Measurements from ENCODE around the gene ASAP2. TPM values are rescaled to one million over a fixed set of nuclear protein-coding genes. Genes with fewer than 3 reads are reported as not detected.

ASAP2 gene
- total RNA-seq, 1 experiment from 2014 or later = 25.2 TPM

DNA sequence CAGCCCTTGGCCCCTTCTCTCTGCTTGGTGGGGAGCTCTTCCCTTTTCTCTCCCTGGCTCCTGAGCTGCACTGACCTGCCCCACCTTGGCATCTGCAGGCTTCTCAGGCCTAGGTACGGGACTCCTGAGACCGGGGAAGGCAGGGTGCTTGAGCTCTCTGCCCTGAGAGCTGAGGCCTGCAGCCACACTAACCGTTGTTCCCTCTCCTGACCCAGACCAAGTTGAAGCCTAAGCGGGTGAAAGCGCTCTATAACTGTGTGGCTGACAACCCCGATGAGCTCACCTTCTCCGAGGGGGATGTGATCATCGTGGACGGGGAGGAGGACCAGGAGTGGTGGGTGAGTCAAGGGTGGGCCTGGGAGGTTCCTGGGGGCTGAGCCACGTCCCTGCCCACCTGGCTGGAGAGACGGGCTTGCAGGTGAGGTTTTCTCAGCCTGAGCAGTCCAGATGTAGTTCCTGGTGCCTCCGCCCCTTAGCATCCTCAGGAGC lies 194.5 kb downstream of the ASAP2 start:
- intact Hi-C loops (cut with micrococcal nuclease) = no loop called here
- TF ChIP-seq EZH2phosphoT487 (IDR thresholded peaks at IDR 0.05; ENCODE audit: borderline replicate concordance, low read length) = no peak
- H3K4me3 ChIP-seq (ENCODE audit: low read length) = no peak overlapping the region
- H3K9ac ChIP-seq (ENCODE audit: low read length) = no peak overlapping the region
- no peak overlapping the region for H3K27ac ChIP-seq (ENCODE audit: low read length)
- no TSS peak for BruUV-seq (replicated peaks)
- ATAC-seq (no peak), DNase-seq (no peak)
- no peaks in the 10 kb centered on the region for H3K9me2 ChIP-seq (replicated peaks; ENCODE audit: low read length)
- H3K4me2 ChIP-seq (ENCODE audit: low read length) = no peak overlapping the region
- no peaks in the 10 kb centered on the region for H3K9me3 ChIP-seq (ENCODE audit: low read length)
- no peak overlapping the region for H2AFZ ChIP-seq (ENCODE audit: low read length)
- no peaks in the 10 kb centered on the region for H3K27me3 ChIP-seq (ENCODE audit: low read length)
- H3K79me2 ChIP-seq (ENCODE audit: low read length) = no peaks in the 10 kb centered on the region
- ChIA-PET CTCF (no interaction called here), POLR2A (ENCODE audit: unreplicated experiment) (no interaction called here)
- no peaks in the 10 kb centered on the region for H3F3A ChIP-seq (ENCODE audit: low read length, unreplicated experiment)
- peaks cover 24% of the 10 kb centered on the region for H3K36me3 ChIP-seq (ENCODE audit: low read depth, low read length)
- 0 out of 2 replicates have a peak, but pooled peaks cover 4% of the 10 kb centered on the region for H4K20me1 ChIP-seq (ENCODE audit: low read length)
- H3K4me1 ChIP-seq (ENCODE audit: insufficient read depth, low read length) = peaks cover 7% of the 10 kb centered on the region

DNA sequence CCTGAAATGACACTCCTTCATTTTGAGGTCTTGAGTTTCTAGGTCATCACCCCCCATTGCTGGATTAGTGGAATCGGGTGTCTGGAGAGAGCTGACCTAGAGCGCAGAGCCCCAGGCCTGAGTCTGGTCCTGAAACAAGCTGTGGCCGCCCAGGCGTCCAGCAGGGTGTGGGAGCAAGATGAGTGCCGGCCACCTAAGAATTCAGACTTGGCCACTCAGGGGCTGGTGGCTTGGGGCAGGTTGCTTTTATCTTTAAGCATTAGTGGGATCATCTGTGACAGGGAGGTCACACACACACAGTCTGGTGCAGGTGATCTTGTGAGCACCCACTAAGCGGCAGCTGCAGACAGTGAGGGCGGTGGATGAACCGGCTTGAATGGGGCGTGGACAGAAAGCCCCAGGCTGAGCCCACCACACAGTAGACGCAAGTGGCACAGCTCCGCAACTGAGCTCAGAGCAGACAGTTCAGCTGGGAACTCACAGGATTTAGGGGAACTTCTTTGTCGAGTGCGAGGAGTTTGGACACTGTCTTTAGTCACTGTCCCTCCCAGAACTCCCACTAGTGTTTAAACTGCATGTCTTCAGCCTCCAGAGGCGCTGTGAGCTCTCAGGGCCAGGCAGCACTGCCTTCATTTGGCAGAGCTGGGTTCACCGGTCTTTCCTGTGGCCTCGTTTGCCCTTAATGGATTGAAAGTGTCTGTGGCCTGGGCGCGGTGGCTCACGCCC lies 195.2 kb downstream of the ASAP2 start:
- ATAC-seq = no peak
- Histone ChIP-seq H3F3A (ENCODE audit: low read length, unreplicated experiment) (no peaks in the 10 kb centered on the region), H2AFZ (ENCODE audit: low read length) (no peak overlapping the region), H3K9ac (ENCODE audit: low read length) (no peak overlapping the region), H3K4me2 (ENCODE audit: low read length) (no peak overlapping the region), H3K4me3 (ENCODE audit: low read length) (no peak overlapping the region), H3K27me3 (ENCODE audit: low read length) (no peaks in the 10 kb centered on the region), H3K79me2 (ENCODE audit: low read length) (no peaks in the 10 kb centered on the region), H3K36me3 (ENCODE audit: low read depth, low read length) (peaks cover 28% of the 10 kb centered on the region), H3K9me3 (ENCODE audit: low read length) (no peaks in the 10 kb centered on the region), H4K20me1 (ENCODE audit: low read length) (0 out of 2 replicates have a peak, but pooled peaks cover 4% of the 10 kb centered on the region), H3K9me2 (replicated peaks; ENCODE audit: low read length) (no peaks in the 10 kb centered on the region), H3K4me1 (ENCODE audit: insufficient read depth, low read length) (peaks cover 7% of the 10 kb centered on the region), H3K27ac (ENCODE audit: low read length) (no peak overlapping the region)
- intact Hi-C loops (cut with micrococcal nuclease) = no loop called here
- no peak for TF ChIP-seq EZH2 (IDR thresholded peaks at IDR 0.05; ENCODE audit: low read length, unreplicated experiment)
- TF ChIP-seq EZH2phosphoT487 (IDR thresholded peaks at IDR 0.05; ENCODE audit: borderline replicate concordance, low read length) = no peak
- TF ChIP-seq, protein P1, sequence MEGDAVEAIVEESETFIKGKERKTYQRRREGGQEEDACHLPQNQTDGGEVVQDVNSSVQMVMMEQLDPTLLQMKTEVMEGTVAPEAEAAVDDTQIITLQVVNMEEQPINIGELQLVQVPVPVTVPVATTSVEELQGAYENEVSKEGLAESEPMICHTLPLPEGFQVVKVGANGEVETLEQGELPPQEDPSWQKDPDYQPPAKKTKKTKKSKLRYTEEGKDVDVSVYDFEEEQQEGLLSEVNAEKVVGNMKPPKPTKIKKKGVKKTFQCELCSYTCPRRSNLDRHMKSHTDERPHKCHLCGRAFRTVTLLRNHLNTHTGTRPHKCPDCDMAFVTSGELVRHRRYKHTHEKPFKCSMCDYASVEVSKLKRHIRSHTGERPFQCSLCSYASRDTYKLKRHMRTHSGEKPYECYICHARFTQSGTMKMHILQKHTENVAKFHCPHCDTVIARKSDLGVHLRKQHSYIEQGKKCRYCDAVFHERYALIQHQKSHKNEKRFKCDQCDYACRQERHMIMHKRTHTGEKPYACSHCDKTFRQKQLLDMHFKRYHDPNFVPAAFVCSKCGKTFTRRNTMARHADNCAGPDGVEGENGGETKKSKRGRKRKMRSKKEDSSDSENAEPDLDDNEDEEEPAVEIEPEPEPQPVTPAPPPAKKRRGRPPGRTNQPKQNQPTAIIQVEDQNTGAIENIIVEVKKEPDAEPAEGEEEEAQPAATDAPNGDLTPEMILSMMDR (conservative IDR thresholded peaks at IDR 0.05; ENCODE audit: low read depth, low read length) = no peak
- BruUV-seq (replicated peaks) = no TSS peak
- no peak for DNase-seq
- ChIA-PET CTCF (no interaction called here), POLR2A (ENCODE audit: unreplicated experiment) (no interaction called here)

DNA sequence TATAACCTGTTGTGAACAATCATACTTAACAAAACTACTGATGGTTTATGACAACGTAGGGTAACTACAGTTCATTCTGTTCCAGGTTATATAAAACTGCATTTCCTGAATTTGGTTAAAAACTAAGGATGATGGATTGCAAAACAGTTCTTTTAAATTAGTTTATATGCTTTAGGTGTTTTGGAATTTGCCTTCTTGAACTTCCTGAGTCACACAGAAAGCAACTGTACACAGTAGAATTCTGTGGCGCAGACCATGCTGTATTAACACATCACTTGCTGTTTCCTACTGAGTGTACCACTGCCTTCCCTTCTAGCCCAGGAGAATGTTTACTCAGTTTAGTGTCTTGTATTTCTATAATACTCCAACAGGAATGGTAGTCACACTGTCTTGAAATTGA lies 197.3 kb downstream of the ASAP2 start:
- POLR2A ChIA-PET (ENCODE audit: unreplicated experiment) = interaction anchor here (0.5 kb wide), 1 partner anchor 17 kb away, joined by 3 read pairs; no protein-coding TSS in a partner anchor
- BruUV-seq (replicated peaks) = no TSS peak

More for the DNA sequence above, 197.3 kb downstream of the ASAP2 start:
- H3K79me2 ChIP-seq (ENCODE audit: low read length) = no peaks in the 10 kb centered on the region
- peaks cover 33% of the 10 kb centered on the region for H3K36me3 ChIP-seq (ENCODE audit: low read depth, low read length)
- no peak overlapping the region for H3K9ac ChIP-seq (ENCODE audit: low read length)
- H3K4me1 ChIP-seq (ENCODE audit: insufficient read depth, low read length) = peaks cover 13% of the 10 kb centered on the region
- intact Hi-C loops (cut with micrococcal nuclease) = no loop called here
- CTCF ChIA-PET = no interaction called here
- no peaks in the 10 kb centered on the region for H3K9me2 ChIP-seq (replicated peaks; ENCODE audit: low read length)
- no peak overlapping the region for H3K4me2 ChIP-seq (ENCODE audit: low read length)
- H2AFZ ChIP-seq (ENCODE audit: low read length) = no peak overlapping the region
- no peaks in the 10 kb centered on the region for H3F3A ChIP-seq (ENCODE audit: low read length, unreplicated experiment)
- TF ChIP-seq, protein P1 (conservative IDR thresholded peaks at IDR 0.05; ENCODE audit: low read depth, low read length) = no peak
- TF ChIP-seq EZH2phosphoT487 (IDR thresholded peaks at IDR 0.05; ENCODE audit: borderline replicate concordance, low read length) (no peak), EZH2 (IDR thresholded peaks at IDR 0.05; ENCODE audit: low read length, unreplicated experiment) (no peak)
- no peak overlapping the region for H3K27ac ChIP-seq (ENCODE audit: low read length)
- DNase-seq (no peak), ATAC-seq (no peak)
- 0 out of 2 replicates have a peak, but pooled peaks cover 4% of the 10 kb centered on the region for H4K20me1 ChIP-seq (ENCODE audit: low read length)
- no peaks in the 10 kb centered on the region for H3K9me3 ChIP-seq (ENCODE audit: low read length)
- H3K27me3 ChIP-seq (ENCODE audit: low read length) = no peaks in the 10 kb centered on the region
- no peak overlapping the region for H3K4me3 ChIP-seq (ENCODE audit: low read length)
